ENCODE results near the gene CRIP1. TPM values are rescaled to one million over a fixed set of nuclear protein-coding genes. Genes with fewer than 3 reads are reported as not detected.

The CRIP1 gene
- total RNA-seq, 1 donor from 2014 or later: 112 TPM

- Mint-ChIP-seq H3K4me3 (no peak overlapping the region), H3K27ac (no peak overlapping the region), H3K36me3 (ENCODE audit: low read depth) (peaks cover 32% of the 10 kb centered on the region), H3K27me3 (no peaks in the 10 kb centered on the region), H3K9me3 (no peaks in the 10 kb centered on the region), H3K4me1 (no peaks in the 10 kb centered on the region)
- ChIA-PET POLR2A (no interaction called here), CTCF (no interaction called here)
- DNase-seq: no peak
- intact Hi-C loops (cut with micrococcal nuclease): no loop called here
- ATAC-seq (ENCODE audit: low read depth): no peak
- no peak for TF ChIP-seq CTCF (IDR thresholded peaks at IDR 0.05)
Observed at GRCh38 chr14:105455766-105456660, 30.7 kb upstream of the CRIP1 start.

GRCh38 chr14:105456736-105457617, 29.7 kb upstream of the CRIP1 start:
- H3K4me1 Mint-ChIP-seq: no peaks in the 10 kb centered on the region
- ChIA-PET CTCF (interaction anchor here (1.1 kb wide), 1 partner anchor 24 kb away, joined by 3 read pairs; no protein-coding TSS in a partner anchor), POLR2A (no interaction called here)
- DNase-seq: no peak
- no peaks in the 10 kb centered on the region for H3K27me3 Mint-ChIP-seq
- no peaks in the 10 kb centered on the region for H3K9me3 Mint-ChIP-seq
- intact Hi-C loops (cut with micrococcal nuclease): no loop called here
- H3K36me3 Mint-ChIP-seq (ENCODE audit: low read depth): peaks cover 33% of the 10 kb centered on the region
- no peak for ATAC-seq (ENCODE audit: low read depth)
- no peak overlapping the region for H3K27ac Mint-ChIP-seq
- no peak for TF ChIP-seq CTCF (IDR thresholded peaks at IDR 0.05)
- H3K4me3 Mint-ChIP-seq: no peak overlapping the region

- no peak for TF ChIP-seq CTCF (IDR thresholded peaks at IDR 0.05)
- Mint-ChIP-seq H3K27ac (no peak overlapping the region), H3K27me3 (no peaks in the 10 kb centered on the region), H3K36me3 (ENCODE audit: low read depth) (peaks cover 28% of the 10 kb centered on the region), H3K4me1 (no peaks in the 10 kb centered on the region), H3K9me3 (no peaks in the 10 kb centered on the region), H3K4me3 (no peak overlapping the region)
- CTCF ChIA-PET: interaction anchor here (1.1 kb wide), 1 partner anchor 23 kb away, joined by 3 read pairs; no protein-coding TSS in a partner anchor
- POLR2A ChIA-PET: no interaction called here
- intact Hi-C loops (cut with micrococcal nuclease): no loop called here
- DNase-seq (no peak), ATAC-seq (ENCODE audit: low read depth) (no peak)
Observed at GRCh38 chr14:105458010-105458409, 28.7 kb upstream of the CRIP1 start.

- Mint-ChIP-seq H3K27me3 (no peaks in the 10 kb centered on the region), H3K4me3 (no peak overlapping the region), H3K36me3 (ENCODE audit: low read depth) (peaks cover 29% of the 10 kb centered on the region), H3K9me3 (no peaks in the 10 kb centered on the region), H3K27ac (no peak overlapping the region), H3K4me1 (no peaks in the 10 kb centered on the region)
- TF ChIP-seq CTCF (IDR thresholded peaks at IDR 0.05): no peak
- intact Hi-C loops (cut with micrococcal nuclease): no loop called here
- no peak for ATAC-seq (ENCODE audit: low read depth)
- DNase-seq: no peak
- ChIA-PET CTCF (interaction anchor here (1.1 kb wide), 1 partner anchor 22 kb away, joined by 3 read pairs; no protein-coding TSS in a partner anchor), POLR2A (no interaction called here)
Observed at GRCh38 chr14:105458571-105458970, 28.1 kb upstream of the CRIP1 start.

- Mint-ChIP-seq H3K27ac (no peak overlapping the region), H3K4me1 (no peaks in the 10 kb centered on the region), H3K4me3 (no peak overlapping the region), H3K27me3 (no peaks in the 10 kb centered on the region), H3K36me3 (ENCODE audit: low read depth) (peaks cover 34% of the 10 kb centered on the region), H3K9me3 (no peaks in the 10 kb centered on the region)
- no peak for DNase-seq
- TF ChIP-seq CTCF (IDR thresholded peaks at IDR 0.05): no peak
- no peak for ATAC-seq (ENCODE audit: low read depth)
- intact Hi-C loops (cut with micrococcal nuclease): no loop called here
- POLR2A ChIA-PET: no interaction called here
- CTCF ChIA-PET: no interaction called here
Observed at GRCh38 chr14:105460116-105460515, 26.6 kb upstream of the CRIP1 start.
